LoVo (cell line): ENCODE data around the gene STRN.
"Not testable (repeated sequence)": the region's sequence is repeated elsewhere in the genome, so short reads cannot be mapped to it uniquely, and the experiment has no call there.

Experiments used
- DNase-seq: peaks from one replicate; pipeline ENCODE4 v3.0.0-alpha.2; 2016; ENCODE audit warnings: low spot score

STRN gene

DNA sequence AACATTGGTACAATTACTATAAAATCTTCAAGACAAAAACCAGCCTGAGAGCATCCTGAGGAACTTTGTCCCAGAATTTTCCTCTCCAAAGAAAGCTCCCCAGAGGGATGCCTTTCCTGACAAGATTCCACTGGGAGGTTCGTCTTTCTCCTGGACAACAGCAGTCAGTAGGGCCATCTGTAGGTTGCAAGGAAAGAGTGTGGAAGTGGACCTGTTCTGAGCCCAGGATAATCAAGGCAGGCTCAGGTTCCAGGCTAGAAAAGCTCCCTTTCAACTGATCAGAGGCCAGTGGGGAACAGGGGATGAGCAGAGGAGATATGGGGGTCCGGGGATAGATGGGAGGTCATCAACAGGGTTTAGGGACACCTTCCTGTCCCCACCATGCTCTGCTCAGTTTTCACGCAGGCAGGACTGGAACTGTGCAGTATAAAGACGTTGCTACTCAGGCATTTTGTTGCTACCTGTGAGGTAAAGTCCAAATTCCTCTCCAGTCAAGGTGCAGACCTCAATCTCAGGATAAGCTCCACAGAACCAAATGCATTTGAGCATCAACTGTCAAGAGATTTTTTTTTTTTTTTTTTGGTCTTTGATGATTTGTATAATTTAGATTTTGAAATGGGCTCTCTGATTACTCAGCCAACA, 126.2 kb downstream of the STRN start:
- DNase-seq, result no peak

GRCh38 chr2:36834731-36835524, 131.4 kb downstream of the STRN start:
- DNase-seq, result no peak

- no peak for DNase-seq
Measured at GRCh38 chr2:36834203-36834602, 132.1 kb downstream of the STRN start.

DNA sequence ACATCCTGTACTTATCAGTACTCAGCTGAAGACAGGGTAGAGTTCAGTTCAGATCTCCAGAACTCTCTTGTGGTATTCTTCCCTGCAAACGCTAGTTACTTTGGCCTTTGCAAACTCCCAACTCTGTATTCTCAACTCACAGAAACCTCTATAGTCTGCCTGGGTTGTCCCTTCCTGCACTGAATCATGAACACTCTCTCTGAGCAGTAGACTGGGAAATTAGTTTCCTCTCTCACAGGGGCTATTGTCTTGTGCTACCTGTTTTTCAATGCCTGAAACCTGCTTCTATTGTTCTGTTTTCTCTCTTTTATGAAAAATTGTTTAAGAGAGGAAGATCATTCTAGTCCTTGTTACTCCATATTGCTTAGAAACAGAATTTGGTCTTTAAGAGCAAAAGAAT, 135.2 kb downstream of the STRN start:
- no peak for DNase-seq

DNA sequence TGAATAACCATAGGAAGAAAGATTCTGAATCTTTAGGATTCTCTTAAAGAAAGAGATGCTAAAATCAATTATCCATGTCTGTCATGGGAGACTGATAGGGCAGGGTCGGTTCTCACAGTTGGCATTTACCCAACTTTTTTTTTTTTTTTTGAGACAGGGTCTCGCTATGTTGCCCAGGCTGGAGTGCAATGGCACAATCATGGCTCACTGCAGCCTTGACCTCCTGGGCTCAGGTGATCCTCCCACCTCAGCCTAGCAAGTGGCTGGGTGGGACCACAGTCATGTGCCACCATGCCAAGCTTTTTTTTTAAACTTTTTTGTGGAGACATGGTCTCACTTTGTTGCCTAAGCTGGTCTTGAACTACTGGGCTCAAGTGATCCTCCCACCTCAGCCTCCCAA, 141.7 kb downstream of the STRN start:
- DNase-seq, result not testable (repeated sequence)

DNA sequence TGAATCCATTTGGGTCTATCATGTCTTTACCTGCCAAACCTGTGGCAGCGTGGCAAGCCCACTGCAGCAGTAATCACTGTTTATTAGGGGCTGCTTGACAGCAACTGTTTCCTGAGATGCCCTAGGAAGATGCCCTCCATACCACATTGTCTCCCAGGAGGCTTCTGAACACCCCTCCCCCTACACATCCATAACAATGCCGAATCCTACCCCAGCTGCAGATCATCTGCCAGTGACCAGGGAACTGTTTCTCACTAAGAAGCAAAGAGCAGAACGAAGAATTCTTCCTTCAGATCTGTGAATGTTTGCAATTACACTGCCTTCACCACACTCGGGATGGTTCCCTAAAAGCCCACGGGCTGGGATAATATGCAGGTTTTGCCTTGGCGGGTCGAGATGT, 142.1 kb downstream of the STRN start:
- DNase-seq, result no peak

DNA sequence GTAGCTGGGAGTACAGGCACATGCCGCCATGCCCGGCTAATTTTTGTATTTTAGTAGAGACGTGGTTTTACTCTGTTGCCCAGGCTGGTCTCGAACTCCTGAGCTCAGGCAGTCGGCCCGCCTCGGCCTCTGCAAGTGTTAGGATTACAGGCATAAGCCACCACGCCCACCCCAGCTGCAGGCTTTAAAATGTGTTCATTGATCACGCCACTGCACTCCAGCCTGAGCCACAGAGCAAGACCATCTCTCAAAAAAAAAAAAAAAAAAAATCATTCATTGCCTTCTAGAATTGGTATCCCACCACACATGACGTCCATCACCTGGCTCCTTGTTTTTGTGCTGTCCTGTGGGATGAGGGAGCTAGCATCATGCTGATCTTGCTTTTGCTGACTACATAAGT, 142.5 kb downstream of the STRN start:
- no peak for DNase-seq

- DNase-seq, result peak; percentile 50
Measured at GRCh38 chr2:36820942-36821605, 145.3 kb downstream of the STRN start.

GRCh38 chr2:36819095-36819711, 147.1 kb downstream of the STRN start:
- DNase-seq, result peak; percentile 58

DNA sequence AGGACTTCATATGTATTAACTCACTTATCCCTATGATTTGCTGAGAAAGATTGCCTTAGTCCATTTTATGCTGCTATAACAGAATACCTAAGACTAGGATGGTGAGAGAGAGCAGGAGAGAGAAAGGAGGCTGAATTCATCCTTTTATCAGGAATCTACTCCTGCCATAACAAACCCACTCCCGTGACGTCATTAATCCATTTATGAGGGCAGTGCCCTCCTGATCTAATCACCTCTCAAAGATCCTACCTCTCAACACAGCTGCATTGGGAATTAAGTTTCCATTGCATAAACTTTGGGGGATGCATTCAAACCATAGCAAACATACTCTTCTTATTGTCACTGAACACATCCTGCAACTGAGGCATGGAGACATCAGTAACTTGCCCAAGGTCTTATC, 147.8 kb downstream of the STRN start:
- no peak for DNase-seq

DNA sequence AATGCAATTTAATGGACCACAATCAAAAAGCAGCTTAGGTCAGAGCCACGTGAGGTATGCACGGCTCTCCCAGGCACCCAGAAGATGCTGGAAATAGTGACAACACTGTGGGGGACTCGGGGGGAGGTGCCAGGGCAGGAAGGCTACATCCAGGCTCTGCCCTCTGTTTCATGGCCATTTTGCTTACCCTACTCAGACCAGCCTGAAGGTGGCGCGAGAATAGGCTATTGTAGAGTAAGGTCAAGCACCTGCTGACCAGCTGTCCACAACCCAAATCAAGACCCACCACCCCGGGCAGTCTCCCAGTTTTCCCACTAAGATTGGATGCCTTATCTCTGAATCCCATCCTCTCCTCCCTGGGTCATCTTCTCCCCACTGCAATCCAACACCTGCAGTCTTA, 154.1 kb downstream of the STRN start:
- DNase-seq, result no peak

GRCh38 chr2:36811071-36811470, 155.3 kb downstream of the STRN start:
- no peak for DNase-seq

DNA sequence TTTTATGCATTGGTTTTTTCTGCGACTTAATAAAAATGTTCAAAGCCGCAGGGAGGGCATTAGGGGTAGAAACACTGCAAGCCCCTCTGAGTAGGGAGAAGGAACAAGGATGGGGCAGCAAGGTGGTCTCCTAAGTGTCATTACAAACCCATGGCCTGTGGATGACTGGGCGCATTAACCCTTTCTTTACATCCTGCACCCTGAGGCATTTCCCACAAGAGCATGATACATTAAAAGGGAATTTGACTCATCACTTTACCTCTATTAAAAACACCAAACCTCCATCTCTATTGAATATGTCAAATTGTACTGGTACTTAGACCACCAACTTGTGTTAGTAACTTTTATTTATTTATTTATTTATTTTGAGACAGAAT, 157.3 kb downstream of the STRN start:
- DNase-seq, result no peak

- no peak for DNase-seq
Measured at GRCh38 chr2:36808386-36809068, 157.8 kb downstream of the STRN start.

GRCh38 chr2:36807223-36807886, 159.0 kb downstream of the STRN start:
- peak; percentile 22 for DNase-seq

GRCh38 chr2:36805635-36806224, 160.6 kb downstream of the STRN start:
- DNase-seq, result no peak

DNA sequence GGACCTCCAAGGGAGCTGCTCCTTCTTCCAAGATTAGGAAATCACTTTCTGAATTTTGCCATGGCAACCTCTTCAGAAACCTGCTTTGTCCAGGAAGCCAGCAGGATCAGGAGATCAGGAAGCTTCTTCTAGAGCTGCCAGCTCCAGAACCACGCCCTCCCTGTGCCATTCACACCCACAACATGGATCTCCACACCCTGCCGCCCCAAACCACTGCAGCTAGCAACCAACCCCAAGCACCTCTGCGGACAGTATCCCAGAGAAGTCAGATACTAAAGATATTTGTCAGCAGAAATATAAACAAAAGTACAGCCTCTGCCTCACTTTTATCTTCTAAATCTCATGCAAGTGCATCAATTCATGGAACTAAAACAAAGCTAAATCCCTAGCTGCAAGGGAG, 163.4 kb downstream of the STRN start:
- DNase-seq, result no peak

- DNase-seq, result no peak
Measured at GRCh38 chr2:36801088-36801487, 165.2 kb downstream of the STRN start.

- DNase-seq, result no peak
Measured at GRCh38 chr2:36800381-36800780, 166.0 kb downstream of the STRN start.

DNA sequence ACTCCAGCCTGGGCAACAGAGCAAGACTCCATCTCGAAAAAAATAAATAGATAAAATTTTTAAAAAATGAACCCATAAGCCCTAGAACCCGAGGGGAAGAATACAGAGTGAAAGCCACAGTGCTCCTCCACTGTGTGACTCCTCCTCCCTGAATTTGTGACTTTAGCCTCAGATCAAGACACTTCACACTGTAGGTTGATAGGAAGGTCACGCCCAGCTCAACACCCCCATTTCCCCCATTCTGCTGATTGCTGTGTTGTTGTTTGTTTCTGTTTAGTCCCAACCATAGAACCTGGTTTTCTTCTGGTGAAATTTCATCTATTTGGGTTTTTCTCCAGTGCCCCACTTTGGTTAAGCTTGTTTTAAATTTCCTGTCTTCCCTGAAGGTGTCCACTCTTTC, 167.6 kb downstream of the STRN start:
- DNase-seq, result no peak

DNA sequence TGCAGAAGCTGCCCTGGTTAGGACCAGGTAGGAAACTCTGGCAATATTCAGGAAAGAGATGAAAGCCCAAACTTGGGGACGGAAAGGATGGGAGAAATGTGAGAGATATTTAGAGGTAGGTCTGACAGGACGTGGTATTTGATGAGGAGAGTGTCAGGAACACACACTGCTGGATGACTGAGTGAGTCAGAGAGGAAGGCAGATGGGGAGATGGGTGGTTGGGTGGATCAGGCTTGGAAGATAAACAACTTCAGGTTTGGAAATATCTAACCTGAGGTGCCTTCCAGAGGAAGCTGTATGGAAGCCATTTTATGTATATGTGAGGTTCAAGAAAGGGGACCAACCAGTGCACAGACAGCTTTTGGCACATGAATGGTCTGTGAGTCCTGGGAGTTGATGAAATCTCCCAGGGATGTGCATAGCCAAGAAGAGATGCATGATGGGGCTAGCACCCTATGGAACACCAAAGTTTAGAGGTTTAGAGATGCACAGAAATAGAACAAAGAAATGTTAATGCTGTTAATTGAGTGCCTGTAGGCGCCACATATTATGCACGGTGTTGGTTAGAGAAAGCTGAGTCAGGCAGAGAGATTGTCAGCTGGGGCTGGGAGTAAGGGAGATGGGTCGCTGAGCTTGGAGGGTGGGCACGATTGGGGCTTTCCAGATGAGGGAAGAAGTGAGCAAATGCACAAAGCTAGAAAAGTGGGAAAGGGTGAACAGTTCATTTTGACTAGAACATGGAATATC, 168.8 kb downstream of the STRN start:
- DNase-seq, result no peak
